Inflammatory macrophage treated with lipopolysaccharide for 4 hours (primary cell): ENCODE measurements around the gene FOXQ1.
"Not testable (repeated sequence)": the region's sequence is repeated elsewhere in the genome, so short reads cannot be mapped to it uniquely, and the experiment has no call there.

Experiments
- DNase-seq: peaks from one replicate; pipeline ENCODE4 v3.0.0-alpha.2; 2020

The FOXQ1 gene

GRCh38 chr6:1291381-1291780 lies 20.5 kb upstream of the FOXQ1 start:
- DNase-seq: no peak

GRCh38 chr6:1295420-1295819 lies 16.5 kb upstream of the FOXQ1 start:
- DNase-seq: no peak

DNA sequence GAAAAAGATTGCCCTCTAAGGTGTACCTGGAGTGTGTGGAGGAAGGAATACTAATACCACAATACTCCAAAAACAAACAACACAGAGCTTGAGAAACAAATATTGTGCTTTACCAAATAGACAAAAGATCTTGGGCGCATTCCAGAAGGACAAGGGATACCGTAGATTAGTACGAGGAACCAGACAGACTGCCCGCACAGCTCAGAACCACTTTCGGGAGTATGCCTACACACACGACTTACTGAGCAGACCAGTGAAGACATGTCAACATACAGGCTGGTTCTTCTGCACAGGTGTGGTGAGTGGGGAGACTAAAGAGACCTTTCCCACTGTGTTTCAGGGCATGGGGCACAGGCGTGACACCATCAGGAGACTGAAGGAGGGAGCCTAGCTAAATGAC lies 15.8 kb upstream of the FOXQ1 start:
- DNase-seq: no peak

- no peak for DNase-seq
Observed at GRCh38 chr6:1296542-1296941, 15.4 kb upstream of the FOXQ1 start.

GRCh38 chr6:1297746-1298145 lies 14.2 kb upstream of the FOXQ1 start:
- no peak for DNase-seq

DNA sequence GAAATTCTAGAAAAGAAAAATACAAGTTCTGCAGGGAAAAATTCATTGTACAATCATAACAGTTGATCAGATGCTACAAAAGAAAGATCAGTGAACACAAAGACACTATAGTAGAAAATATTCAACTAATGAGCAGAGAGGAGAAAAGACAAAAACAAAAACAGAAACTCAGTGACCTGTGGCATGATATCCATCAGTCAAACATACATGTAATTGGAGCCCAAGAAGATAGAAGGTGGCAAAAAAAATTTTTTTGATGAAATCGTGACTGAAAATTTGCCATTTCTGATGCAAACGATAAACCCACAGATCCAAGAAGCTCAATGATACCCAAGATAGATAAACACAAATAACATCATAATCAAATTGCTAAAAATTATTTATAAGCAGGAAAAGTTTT lies 13.1 kb upstream of the FOXQ1 start:
- DNase-seq: no peak

- DNase-seq: no peak
Observed at GRCh38 chr6:1306133-1306532, 5.8 kb upstream of the FOXQ1 start.

DNA sequence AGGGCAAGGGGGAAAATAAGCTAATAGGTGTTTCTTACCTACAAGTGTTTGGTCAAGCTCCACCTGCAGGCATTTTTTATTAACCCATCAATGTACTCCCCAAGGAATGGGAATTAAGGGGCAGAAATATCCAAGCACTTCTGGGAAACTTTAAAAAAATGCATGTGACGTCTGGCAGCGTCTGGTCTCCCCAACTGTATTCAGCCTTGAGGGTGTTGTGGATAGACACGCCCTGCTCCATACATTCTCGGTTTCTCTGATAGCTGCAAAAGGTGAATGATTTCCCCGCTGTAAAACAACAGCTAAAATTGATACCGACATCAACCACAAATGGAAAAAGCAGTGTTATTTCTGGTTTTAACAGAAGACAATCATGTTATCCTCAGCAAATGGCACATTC lies 2.5 kb upstream of the FOXQ1 start:
- DNase-seq: no peak

DNA sequence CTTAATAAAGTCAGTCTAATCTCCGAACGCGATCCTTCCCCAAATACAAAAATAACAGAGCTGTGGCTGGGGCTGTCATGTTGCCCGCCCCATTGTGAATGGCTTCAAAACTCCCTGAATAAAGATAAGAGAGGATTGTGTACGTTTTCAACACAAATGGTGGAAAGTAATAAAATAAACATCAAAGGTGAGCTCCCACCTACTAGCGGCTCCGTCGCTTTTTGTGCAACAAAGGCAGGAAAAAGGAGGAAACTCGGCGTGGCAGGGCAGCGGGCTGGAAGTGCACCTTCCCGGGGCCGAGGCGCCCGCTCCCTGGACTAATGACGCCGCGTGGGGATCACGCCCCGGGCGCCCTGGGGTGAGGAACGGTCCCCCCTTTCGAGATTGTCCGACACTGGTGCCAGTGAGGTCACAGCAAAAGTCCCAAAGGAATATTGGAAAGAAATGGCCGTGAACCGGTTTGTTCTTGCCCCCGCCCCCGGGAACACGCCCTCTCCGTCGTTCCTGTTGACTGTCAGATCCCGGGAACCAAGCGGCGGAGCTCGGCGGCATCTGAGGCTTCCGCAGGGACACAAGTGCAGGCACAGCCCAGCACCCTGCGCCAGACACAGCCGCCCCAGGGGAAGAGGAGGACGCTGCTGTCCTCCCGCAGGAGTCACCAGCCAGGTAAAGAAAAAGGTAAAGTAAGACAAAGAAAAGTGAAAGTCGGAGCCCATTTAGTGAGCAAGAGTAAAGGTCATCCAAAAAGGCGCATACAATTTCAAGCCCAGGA lies 1.1 kb upstream of the FOXQ1 start:
- no peak for DNase-seq

DNA sequence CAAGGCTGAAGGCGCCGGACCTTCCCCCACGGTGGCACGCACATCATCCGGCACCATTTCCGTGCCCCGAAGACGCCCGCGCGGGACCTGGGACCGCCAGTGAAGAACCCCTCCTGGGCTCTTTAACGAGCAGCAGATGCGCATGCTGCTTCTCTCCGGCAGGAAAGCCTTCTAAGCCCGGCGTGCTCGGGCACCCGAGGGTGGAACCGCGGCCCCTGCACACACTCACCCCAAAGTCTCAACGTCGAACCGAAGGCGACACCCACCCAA lies 240 bp downstream of the FOXQ1 start:
- no peak for DNase-seq

- DNase-seq: peak; percentile 43
Observed at GRCh38 chr6:1312473-1313367, 822 bp downstream of the FOXQ1 start.

DNA sequence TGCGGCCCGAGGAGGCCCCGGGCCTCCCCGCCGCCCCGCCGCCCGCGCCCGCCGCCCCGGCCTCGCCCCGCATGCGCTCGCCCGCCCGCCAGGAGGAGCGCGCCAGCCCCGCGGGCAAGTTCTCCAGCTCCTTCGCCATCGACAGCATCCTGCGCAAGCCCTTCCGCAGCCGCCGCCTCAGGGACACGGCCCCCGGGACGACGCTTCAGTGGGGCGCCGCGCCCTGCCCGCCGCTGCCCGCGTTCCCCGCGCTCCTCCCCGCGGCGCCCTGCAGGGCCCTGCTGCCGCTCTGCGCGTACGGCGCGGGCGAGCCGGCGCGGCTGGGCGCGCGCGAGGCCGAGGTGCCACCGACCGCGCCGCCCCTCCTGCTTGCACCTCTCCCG lies 1.5 kb downstream of the FOXQ1 start:
- no peak for DNase-seq

DNA sequence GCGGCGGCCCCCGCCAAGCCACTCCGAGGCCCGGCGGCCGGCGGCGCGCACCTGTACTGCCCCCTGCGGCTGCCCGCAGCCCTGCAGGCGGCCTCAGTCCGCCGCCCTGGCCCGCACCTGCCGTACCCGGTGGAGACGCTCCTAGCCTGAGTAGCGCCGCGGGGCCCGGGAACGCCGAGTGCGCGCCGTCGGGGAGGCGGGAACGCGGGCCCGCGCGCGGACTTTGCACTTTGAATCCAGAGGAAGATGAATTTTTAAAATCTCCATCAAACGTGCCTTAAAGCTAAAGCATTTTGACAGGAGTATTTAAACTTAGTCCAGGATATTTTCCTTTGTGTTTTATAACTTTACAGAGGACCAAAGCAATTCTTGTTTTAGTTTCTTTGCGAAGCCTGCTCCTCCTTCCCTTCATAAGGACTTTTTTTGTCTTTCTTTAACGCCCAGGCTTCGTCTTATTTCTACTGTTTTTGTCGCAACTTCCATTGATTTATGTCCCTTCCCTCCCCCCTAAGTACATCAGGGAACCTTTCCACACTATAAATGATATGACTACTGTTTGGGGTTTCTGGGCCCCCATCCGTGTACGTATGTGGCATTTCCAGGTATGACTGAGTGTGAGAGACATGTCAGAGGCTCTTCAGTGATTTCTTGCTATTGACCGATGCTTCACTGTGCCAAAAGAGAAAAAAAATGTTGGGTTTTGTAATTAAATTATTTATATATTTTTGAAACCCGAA lies 2.0 kb downstream of the FOXQ1 start:
- no peak for DNase-seq

DNA sequence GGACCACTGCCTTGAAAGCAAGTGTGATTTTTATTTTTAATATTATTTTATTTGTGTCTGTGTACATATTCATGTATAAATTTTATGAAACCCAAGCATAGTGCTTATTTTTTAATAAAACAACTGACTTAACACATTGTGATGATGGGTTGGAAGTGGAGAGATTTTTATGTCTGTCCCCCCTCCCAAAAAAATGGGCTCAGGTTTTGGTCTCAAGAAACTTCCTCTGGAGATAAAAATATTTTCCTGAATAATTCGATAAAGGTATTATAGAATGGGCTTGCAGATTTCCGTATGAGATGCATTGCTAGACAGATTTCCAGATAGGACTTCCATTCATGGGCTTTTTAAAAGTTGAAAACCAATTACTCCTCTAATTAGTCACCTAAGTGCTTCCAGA lies 2.7 kb downstream of the FOXQ1 start:
- DNase-seq: no peak

DNA sequence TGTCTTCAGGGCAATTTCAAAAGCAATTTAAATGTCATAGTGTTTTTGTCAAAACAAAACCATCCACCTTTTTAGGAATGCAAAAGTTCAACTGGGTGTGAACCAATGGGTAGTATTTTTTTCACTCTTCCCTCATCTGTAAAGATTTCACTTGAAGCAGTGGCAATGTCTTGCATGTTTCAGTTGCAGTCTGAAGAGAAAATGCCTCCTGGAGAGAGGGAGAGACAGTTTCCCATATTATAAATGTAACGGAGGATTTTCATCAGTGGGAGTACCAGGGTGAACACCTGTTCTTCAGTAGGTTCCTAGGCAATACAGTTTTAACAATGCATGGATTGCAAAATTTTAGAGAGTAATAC lies 3.3 kb downstream of the FOXQ1 start:
- no peak for DNase-seq

DNA sequence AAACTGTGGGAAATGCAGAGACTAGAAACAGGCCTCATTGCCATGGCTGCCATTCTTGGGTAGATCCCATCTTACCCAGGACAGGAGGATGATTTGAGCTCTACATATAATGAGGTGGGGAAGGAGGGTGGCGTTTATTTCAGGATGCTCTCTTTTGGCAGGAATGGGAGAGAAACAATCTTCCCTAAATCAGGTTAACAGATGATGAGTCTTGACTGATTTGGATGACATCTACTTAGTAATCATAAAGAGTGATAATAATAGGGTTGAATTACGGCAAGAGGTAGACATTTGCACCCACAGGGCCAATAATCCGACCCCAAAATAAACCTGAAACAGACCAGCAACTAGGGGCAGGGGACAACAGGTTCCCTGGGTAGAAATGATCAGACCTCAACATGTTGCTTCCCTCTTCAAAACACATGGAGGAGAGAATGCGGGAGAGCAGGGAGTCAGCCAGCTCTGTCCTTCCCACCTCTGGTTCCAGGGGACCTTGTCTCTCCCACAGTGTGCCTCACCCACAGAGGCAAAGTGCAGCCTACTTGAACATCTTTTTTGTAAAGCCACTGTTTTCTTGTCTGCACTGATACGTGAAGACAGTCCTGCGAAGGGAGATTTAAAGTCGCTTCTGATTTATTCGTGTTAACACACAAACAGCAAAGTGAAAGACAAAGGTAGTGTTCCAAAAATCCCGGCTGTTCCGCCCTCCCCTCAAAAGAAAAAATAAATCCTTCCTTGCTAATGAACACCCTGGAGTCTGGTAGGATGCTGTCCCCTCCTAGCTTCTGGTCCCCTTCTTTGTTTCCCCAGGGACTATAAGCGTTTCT lies 3.9 kb downstream of the FOXQ1 start:
- no peak for DNase-seq

DNA sequence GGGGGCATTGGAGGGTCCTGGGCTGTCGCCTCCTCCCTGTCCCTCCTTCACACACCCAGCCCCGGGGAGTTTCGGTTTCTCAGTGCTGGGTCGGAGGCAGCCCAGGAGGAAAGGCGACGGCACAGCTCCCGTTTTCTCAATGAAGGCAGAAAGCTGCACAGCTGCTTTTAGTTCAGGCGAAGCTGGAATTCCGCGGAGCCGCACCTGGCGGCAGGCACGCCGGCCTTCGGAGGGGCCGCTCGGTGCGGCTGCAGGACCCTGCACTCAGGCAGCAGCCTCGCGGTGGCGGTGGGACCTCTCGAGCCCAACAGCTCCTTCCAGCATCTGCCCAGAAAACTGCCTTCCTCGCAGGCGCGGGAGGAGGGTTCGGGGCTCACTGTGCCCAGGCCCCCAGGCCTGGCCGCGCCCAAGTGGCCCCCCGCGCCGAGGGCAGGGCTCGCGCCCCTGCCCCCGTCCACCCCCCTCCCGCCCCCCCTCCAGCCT lies 4.6 kb downstream of the FOXQ1 start:
- no peak for DNase-seq

- no peak for DNase-seq
Observed at GRCh38 chr6:1317302-1317815, 5.5 kb downstream of the FOXQ1 start.

DNA sequence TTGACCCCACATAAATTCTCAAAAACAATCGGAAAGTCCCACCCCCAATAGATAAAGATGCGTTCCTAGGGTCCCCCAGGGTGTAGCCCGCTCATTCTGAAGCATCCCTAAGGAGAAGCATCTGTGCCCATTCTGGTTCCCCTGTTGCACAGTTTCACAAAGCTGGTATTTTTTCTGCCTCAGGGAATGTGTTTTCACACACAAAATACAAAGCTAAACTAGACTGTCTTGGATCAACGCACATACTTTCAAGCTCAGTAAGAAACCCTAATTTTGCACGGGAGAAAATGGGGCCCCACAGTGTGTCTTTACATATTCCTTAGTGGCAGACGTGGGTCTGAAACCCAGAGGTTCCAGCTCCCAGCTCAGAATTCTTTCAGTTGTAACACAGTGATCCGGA lies 6.1 kb downstream of the FOXQ1 start:
- DNase-seq: no peak

- DNase-seq: not testable (repeated sequence)
Observed at GRCh38 chr6:1318584-1318983, 6.7 kb downstream of the FOXQ1 start.

- peak; percentile 18 for DNase-seq
Observed at GRCh38 chr6:1321738-1322137, 9.8 kb downstream of the FOXQ1 start.

- DNase-seq: no peak
Observed at GRCh38 chr6:1322156-1322555, 10.3 kb downstream of the FOXQ1 start.
